GM12864 (cell line): ENCODE results near the gene ZNF469.

Experiments used
- DNase-seq: peaks from one replicate; pipeline ENCODE4 v3.0.0-alpha.2; 2011; ENCODE audit warnings: low read depth
- H3K4me3 ChIP-seq: 2 replicates; pipeline ENCODE4 v1.5.1; 2011; ENCODE audit warnings: mild to moderate bottlenecking, low read depth, low read length, control low read depth
- TF ChIP-seq, protein P1 (sequence below): IDR thresholded peaks from 2 replicates; pipeline ENCODE4 v1.5.1; 2011; ENCODE audit warnings: low read depth, mild to moderate bottlenecking, moderate library complexity, low read length, control low read depth, inconsistent platforms; ENCODE audit errors: missing control alignments

Gene ZNF469

DNA sequence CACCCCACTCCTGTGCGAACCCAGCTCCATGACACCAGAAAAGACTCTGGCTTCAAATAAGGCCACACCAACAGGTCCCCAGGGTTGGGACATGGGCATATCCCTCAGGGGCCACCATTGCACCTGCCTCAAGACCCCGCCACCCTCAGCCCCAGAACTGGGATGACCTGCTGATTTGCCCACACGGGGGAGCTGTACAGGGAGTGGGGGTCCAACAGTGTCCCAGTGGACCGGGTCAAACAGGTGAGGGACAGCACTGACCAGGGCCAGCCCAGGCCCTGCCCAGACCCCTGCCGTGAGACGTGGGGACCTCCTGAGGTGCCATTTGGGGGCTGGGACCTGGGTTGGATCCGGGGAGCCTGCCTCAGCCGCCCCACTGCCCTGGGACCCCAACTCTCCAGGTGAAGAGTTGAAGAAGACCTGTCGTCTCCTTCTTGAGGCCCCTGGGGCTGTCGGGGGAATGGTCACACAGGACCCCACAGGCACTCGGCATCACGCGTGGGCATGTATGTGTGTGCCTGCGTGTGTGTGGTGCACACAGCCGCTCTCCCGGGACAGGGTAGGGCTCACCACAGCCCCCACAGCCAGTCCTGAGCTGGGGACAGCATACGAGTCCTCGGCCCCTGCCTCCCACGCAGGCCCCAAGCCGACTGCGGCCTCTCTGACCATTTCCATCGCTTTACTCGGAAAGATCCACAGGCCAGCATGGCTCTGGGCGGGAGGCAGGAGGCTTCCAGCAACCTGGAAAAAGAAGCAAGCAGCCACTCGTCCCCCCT is 34.2 kb upstream of the ZNF469 start:
- no peak overlapping the region for H3K4me3 ChIP-seq
- no peak for DNase-seq
- TF ChIP-seq, protein P1, sequence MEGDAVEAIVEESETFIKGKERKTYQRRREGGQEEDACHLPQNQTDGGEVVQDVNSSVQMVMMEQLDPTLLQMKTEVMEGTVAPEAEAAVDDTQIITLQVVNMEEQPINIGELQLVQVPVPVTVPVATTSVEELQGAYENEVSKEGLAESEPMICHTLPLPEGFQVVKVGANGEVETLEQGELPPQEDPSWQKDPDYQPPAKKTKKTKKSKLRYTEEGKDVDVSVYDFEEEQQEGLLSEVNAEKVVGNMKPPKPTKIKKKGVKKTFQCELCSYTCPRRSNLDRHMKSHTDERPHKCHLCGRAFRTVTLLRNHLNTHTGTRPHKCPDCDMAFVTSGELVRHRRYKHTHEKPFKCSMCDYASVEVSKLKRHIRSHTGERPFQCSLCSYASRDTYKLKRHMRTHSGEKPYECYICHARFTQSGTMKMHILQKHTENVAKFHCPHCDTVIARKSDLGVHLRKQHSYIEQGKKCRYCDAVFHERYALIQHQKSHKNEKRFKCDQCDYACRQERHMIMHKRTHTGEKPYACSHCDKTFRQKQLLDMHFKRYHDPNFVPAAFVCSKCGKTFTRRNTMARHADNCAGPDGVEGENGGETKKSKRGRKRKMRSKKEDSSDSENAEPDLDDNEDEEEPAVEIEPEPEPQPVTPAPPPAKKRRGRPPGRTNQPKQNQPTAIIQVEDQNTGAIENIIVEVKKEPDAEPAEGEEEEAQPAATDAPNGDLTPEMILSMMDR = peak; percentile 6

GRCh38 chr16:88349153-88349902 is 33.4 kb upstream of the ZNF469 start:
- TF ChIP-seq, protein P1 = no peak
- no peak overlapping the region for H3K4me3 ChIP-seq
- DNase-seq = no peak

DNA sequence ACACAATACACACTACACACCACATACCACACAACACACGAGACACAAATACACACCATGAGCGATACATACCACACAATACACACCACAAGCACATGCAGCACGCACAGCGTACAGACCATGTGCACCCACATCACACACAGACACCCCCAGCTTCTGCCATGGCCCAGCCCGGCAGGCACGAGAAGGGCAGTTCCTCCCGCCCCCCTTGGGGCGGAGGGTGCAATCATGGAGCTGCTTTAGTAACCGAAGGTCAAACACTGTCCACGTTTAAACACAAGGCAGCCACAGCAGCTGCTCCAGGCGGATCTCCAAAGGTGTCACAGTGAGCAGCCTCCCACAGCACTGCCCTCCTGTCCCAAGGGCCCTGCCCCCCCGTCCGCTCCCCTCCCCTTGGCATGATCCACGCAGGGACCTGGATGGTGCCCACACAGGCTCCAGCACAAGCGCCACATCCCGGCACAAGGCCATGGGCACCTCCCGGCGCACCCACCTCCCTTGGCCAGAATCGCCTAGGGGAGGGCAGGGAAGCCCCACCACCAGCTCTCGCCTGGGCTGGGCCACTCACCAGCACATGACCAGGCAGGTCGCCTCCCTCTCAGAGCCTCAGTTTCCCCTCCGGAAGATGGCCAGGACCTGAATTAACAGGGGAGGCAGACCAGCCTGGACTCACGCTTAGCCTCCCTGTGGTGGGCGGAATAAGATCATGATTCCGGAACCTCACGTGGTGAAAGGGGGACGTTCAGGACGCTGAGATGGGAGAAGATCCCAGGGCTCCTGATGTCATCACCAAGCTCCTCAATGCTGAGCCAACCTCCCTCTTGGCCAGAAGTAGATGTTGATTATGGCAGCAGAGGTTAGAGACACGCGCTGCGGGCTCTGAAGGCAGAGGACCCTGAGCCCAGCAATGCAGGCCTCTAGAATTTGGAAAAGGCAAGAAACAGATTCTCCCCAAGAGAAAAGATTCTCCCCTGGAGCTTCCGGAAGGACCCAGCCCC is 32.6 kb upstream of the ZNF469 start:
- TF ChIP-seq, protein P1 = no peak
- no peak for DNase-seq
- H3K4me3 ChIP-seq = no peak overlapping the region

GRCh38 chr16:88350922-88351321 is 31.8 kb upstream of the ZNF469 start:
- H3K4me3 ChIP-seq = no peak overlapping the region
- DNase-seq = no peak
- TF ChIP-seq, protein P1 = no peak

GRCh38 chr16:88351491-88352101 is 31.2 kb upstream of the ZNF469 start:
- no peak for DNase-seq
- TF ChIP-seq, protein P1 = no peak
- H3K4me3 ChIP-seq = no peak overlapping the region
